Measurements from ENCODE around the gene TSPAN15.

DNA sequence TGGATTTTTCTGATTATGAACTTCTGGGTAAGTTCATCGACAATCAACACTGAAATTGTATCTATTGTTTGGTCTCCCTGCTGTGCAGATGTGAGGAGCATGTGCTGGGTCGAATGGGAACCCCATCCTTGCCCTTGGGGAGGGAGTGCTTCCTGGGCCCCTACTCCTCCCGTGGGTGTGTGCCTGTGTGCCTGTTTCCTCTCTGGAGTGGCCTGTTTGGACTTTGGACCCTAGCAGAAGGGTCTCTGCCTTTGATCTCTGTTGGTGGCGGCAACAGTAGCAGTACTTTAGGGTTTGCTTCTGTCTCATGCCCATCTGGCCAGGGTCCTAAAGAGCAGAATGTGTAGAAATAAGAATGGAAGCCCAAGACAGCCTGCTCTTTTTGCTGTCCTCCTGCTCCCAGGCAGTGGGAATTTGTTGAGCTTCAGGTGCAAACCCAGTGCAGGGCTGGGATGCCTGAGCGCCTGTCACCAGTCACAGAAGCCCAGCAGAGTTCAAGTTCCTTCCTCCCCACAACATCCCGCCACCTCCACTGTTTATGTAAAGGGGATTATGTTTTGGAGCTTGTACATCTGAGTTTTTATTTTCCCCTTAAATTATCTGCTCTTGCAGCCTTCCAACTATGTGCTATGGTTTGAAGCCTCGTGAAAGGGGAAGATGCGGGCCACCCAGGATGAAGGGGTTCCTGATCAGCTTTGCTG, 33.1 kb upstream of the TSPAN15 start:
- TF ChIP-seq SP1 (IDR thresholded peaks at IDR 0.05) (no peak), SUZ12 (IDR thresholded peaks at IDR 0.05) (no peak), FOXM1 (IDR thresholded peaks at IDR 0.05; ENCODE audit: borderline replicate concordance) (no peak), FOXK2 (IDR thresholded peaks at IDR 0.05) (no peak), BHLHE40 (IDR thresholded peaks at IDR 0.05; ENCODE audit: borderline replicate concordance) (no peak), TARDBP (IDR thresholded peaks at IDR 0.05) (no peak), L3MBTL2 (conservative IDR thresholded peaks at IDR 0.05) (no peak)

Measured in HEK293T (cell line).